K562 (cell line): ENCODE measurements around the gene HOXA7. TPM values are rescaled to one million over a fixed set of nuclear protein-coding genes. Genes with fewer than 3 reads are reported as not detected.

Experiments
- ATAC-seq: fragments of 200-7000 bp; cut with Tn5 transposase; 3 replicates; pipeline ENCODE4 v1.9.1; 2020; ENCODE audit warnings: moderate library complexity
- BruUV-seq: library from RNA; stranded (reverse); fragments of 400-500 nt; replicated peaks from 2 replicates; lab custom pipeline; 2021; lab: Mats Ljungman, UMichigan
- CTCF ChIA-PET: fragments of 300-600 bp; formaldehyde crosslinking; extraction: SDS; loops from one replicate; lab custom pipeline; 2021; ENCODE audit warnings: low intra/inter-chr PET ratio; lab: Yijun Ruan, JAX
- POLR2A ChIA-PET: fragments of 300-600, 350-650 bp; sonication (Branson Sonifier 250); formaldehyde crosslinking; extraction: SDS; loops from one replicate; lab custom pipeline; 2021; ENCODE audit warnings: antibody characterized with exemption, inconsistent platforms; lab: Yijun Ruan, JAX
- DNase-seq, 4 experiments: peaks; one replicate each; pipeline versions ENCODE4 v3.0.0 to v3.0.0-alpha.2; 2011 to 2018; ENCODE audit warnings: low spot score in 3 of 4, mixed read lengths in 3 of 4; ENCODE audit errors: extremely low read depth in 1 of 4
- FAIRE-seq: peaks from 2 replicates; lab custom pipeline; 2011; peaks lifted over from hg19 to GRCh38; lab: Jason Lieb, UNC
- H2AFZ ChIP-seq: 2 replicates; pipeline ENCODE4 v1.6.0; 2011; ENCODE audit warnings: low read depth, low read length, control low read depth, inconsistent platforms
- H3K27ac ChIP-seq: fragments of 200-600 bp; 3 replicates; pipeline ENCODE4 v1.8.0; 2011; ENCODE audit warnings: low read depth, mild to moderate bottlenecking, control low read depth, inconsistent platforms, low read length, moderate library complexity, mixed read lengths; ENCODE audit errors: extremely low read depth
- H3K27me3 ChIP-seq, 2 experiments: fragments of 300-600 bp in 1 of 2; 2 replicates in 1 of 2; 3 replicates in 1 of 2; pipeline versions ENCODE4 v1.6.0 to v1.8.0; 2011; ENCODE audit warnings: inconsistent platforms in 2 of 2, low read length in 2 of 2, mild to moderate bottlenecking in 1 of 2, mixed read lengths in 1 of 2, moderate library complexity in 1 of 2; ENCODE audit not compliant: control insufficient read depth in 2 of 2, insufficient read depth in 2 of 2
- H3K36me3 ChIP-seq: fragments of 300-600 bp; 3 replicates; pipeline ENCODE4 v1.8.0; 2011; ENCODE audit warnings: mild to moderate bottlenecking, low read length, inconsistent platforms; ENCODE audit not compliant: control insufficient read depth, insufficient read depth
- H3K4me1 ChIP-seq, 2 experiments: fragments of 200-600 bp in 1 of 2; replicated peaks in 1 of 2; 2 replicates in 1 of 2; 3 replicates in 1 of 2; pipeline versions ENCODE4 v1.5.1 to v1.8.0; 2011; ENCODE audit warnings: inconsistent platforms in 2 of 2, low read length in 2 of 2, mild to moderate bottlenecking in 1 of 2, mixed read lengths in 1 of 2, moderate library complexity in 1 of 2; ENCODE audit not compliant: control insufficient read depth in 2 of 2, insufficient read depth in 2 of 2
- H3K4me2 ChIP-seq: 2 replicates; pipeline ENCODE4 v1.6.1; 2011; ENCODE audit warnings: low read length, control low read depth, inconsistent platforms, mixed read lengths; ENCODE audit not compliant: insufficient read depth
- H3K4me3 ChIP-seq: fragments of 200-600 bp; sonication (generic), shearing (Covaris generic); 2 replicates; pipeline ENCODE4 v1.5.1; 2016; ENCODE audit warnings: control low read depth, inconsistent platforms
- H3K79me2 ChIP-seq: fragments of 200-600 bp; 3 replicates; pipeline ENCODE4 v1.8.0; 2011; ENCODE audit warnings: low read length, inconsistent platforms; ENCODE audit not compliant: control insufficient read depth, insufficient read depth
- H3K9ac ChIP-seq, 2 experiments: 2 replicates each; pipeline versions ENCODE4 v1.6.0 to v1.6.1; 2011; ENCODE audit warnings: low read depth in 2 of 2, low read length in 2 of 2, control low read depth in 1 of 2, inconsistent platforms in 1 of 2, mild to moderate bottlenecking in 1 of 2, mixed read lengths in 1 of 2; ENCODE audit not compliant: insufficient read depth in 1 of 2
- H3K9me1 ChIP-seq: one replicate; pipeline ENCODE4 v1.6.0; 2011; ENCODE audit warnings: inconsistent platforms, mild to moderate bottlenecking, low read length, moderate library complexity; ENCODE audit not compliant: control insufficient read depth, insufficient read depth
- H3K9me3 ChIP-seq: replicated peaks from 2 replicates; pipeline ENCODE4 v1.5.1; 2011; ENCODE audit warnings: low read depth, low read length, inconsistent platforms; ENCODE audit not compliant: control insufficient read depth, insufficient read depth
- H4K20me1 ChIP-seq: replicated peaks from 2 replicates; pipeline ENCODE4 v1.6.1; 2011; ENCODE audit warnings: low read length, inconsistent platforms, mixed read lengths; ENCODE audit not compliant: control insufficient read depth, insufficient read depth
- CCAR2 ChIP-seq: fragments of 200-400 bp; formaldehyde crosslinking; IDR thresholded peaks from 2 replicates; pipeline ENCODE4 v1.6.1; 2017; ENCODE audit warnings: mild to moderate bottlenecking, low read depth, low read length
- COPS2 ChIP-seq: fragments of 450-650 bp; conservative IDR thresholded peaks from 2 replicates; pipeline ENCODE4 v1.6.1; 2016; ENCODE audit warnings: mild to moderate bottlenecking, moderate library complexity
- E2F3 ChIP-seq: fragments of 250-450 bp; sonication (Bioruptor Pico); IDR thresholded peaks from 2 replicates; pipeline ENCODE4 v1.4.0; 2020; ENCODE audit warnings: mild to moderate bottlenecking
- EZH2 ChIP-seq: IDR thresholded peaks from 2 replicates; pipeline ENCODE4 v1.6.1; 2012; ENCODE audit warnings: low read depth, mild to moderate bottlenecking, inconsistent platforms, low read length, borderline replicate concordance
- HDAC2 ChIP-seq: fragments of 450-650 bp; IDR thresholded peaks from 2 replicates; pipeline ENCODE4 v1.6.1; 2016; ENCODE audit warnings: mild to moderate bottlenecking
- HLTF ChIP-seq: fragments of 450-650 bp; IDR thresholded peaks from 2 replicates; pipeline ENCODE4 v1.6.1; 2016
- HSF4 ChIP-seq: fragments of 250-450 bp; sonication (Bioruptor Pico); IDR thresholded peaks from 2 replicates; pipeline ENCODE4 v2.1.2; 2022; ENCODE audit warnings: mild to moderate bottlenecking, moderate library complexity, borderline replicate concordance
- IRF9 ChIP-seq: fragments of 450-650 bp; IDR thresholded peaks from 2 replicates; pipeline ENCODE4 v1.6.1; 2016; ENCODE audit warnings: missing biosample characterization, missing genetic modification characterization
- KDM1A ChIP-seq, 2 experiments: fragments of 450-650 bp; IDR thresholded peaks; 2 replicates each; pipeline ENCODE4 v1.6.1; 2016; ENCODE audit warnings: mild to moderate bottlenecking in 2 of 2
- MEIS2 ChIP-seq: fragments of 450-650 bp; IDR thresholded peaks from 2 replicates; pipeline ENCODE4 v1.6.1; 2014; ENCODE audit warnings: mild to moderate bottlenecking; ENCODE audit not compliant: partially characterized antibody
- NR1H2 ChIP-seq: sonication (generic); formaldehyde crosslinking; IDR thresholded peaks from 2 replicates; pipeline ENCODE4 v1.4.0; 2020; ENCODE audit warnings: mild to moderate bottlenecking, missing genetic modification reagents
- NR2C1 ChIP-seq, 2 experiments: fragments of 450-650 bp; IDR thresholded peaks; 2 replicates each; pipeline ENCODE4 v1.6.1; 2017; ENCODE audit warnings: mild to moderate bottlenecking in 2 of 2, antibody characterized with exemption in 1 of 2, inconsistent platforms in 1 of 2, missing compliant biosample characterization in 1 of 2, missing genetic modification characterization in 1 of 2
- PKNOX1 ChIP-seq: fragments of 450-650 bp; IDR thresholded peaks from 2 replicates; pipeline ENCODE4 v1.6.1; 2016
- SLC30A9 ChIP-seq: fragments of 250-450 bp; sonication (Bioruptor Pico); IDR thresholded peaks from 2 replicates; pipeline ENCODE4 v1.8.0; 2022; ENCODE audit warnings: mild to moderate bottlenecking, moderate library complexity
- SOX6 ChIP-seq: fragments of 450-650 bp; IDR thresholded peaks from 2 replicates; pipeline ENCODE4 v1.6.1; 2014; ENCODE audit warnings: mild to moderate bottlenecking
- ZNF76 ChIP-seq: fragments of 250-450 bp; sonication (Bioruptor Pico); IDR thresholded peaks from 2 replicates; pipeline ENCODE4 v1.4.0; 2020; ENCODE audit warnings: mild to moderate bottlenecking, moderate library complexity, borderline replicate concordance
- WGBS: fragments of 100-300 bp; shearing (Covaris generic); methylation state at CpG from one replicate; pipeline ENCODE4 v1.1.6; 2016; ENCODE audit warnings: low coverage, mixed read lengths; ENCODE audit not compliant: insufficient coverage; ENCODE audit errors: missing lambda C conversion rate; 5-methylcytosine and 5-hydroxymethylcytosine counted together
- in situ Hi-C: fragments of 300-500 bp; cut with MboI; formaldehyde crosslinking; loops from 4 replicates; pipeline ENCODE4 v1.15.0; 2018; ENCODE audit warnings: inconsistent platforms, mixed read lengths
- intact Hi-C: fragments of 100-400 bp; cut with micrococcal nuclease; formaldehyde crosslinking; loops from 2 replicates; pipeline ENCODE4 v1.14.2; 2022
- polyA plus RNA-seq, 8 experiments: library from polyadenylated mRNA; depleted of rRNA in 4 of 8; stranded (reverse) in 5 of 8; unstranded in 3 of 8; fragments of >200 nt; fragmentation: Nextera tagmentation in 2 of 8; fragmentation: Illumina TruSeq in 1 of 8; extraction: Ambion mirVana in 2 of 8; extraction: Trizol in 1 of 8; gene quantifications; 2 replicates each; pipeline versions ENCODE4 v1.2.1 to v1.2.3, GENCODE V29; 2011 to 2014; ENCODE audit warnings: inconsistent platforms in 1 of 8, missing spikeins in 1 of 8
- total RNA-seq, 7 experiments: library from RNA; depleted of rRNA in 6 of 7; stranded (reverse); fragments of >200 nt in 6 of 7; fragmentation: Illumina TruSeq in 2 of 7; extraction: Trizol in 2 of 7; gene quantifications; 2 replicates each; pipeline versions ENCODE4 v1.2.1 to v1.2.3, GENCODE V29; 2011 to 2021; ENCODE audit warnings: low replicate concordance in 1 of 7
- TF ChIP-seq, protein P1 (sequence below): sonication (generic); formaldehyde crosslinking; IDR thresholded peaks from 2 replicates; pipeline ENCODE4 v1.9.0; 2022; ENCODE audit warnings: mild to moderate bottlenecking, missing genetic modification reagents
- TF ChIP-seq, protein P2 (sequence below): fragments of 450-650 bp; IDR thresholded peaks from 2 replicates; pipeline ENCODE4 v1.6.1; 2014; ENCODE audit warnings: low read depth, mild to moderate bottlenecking, moderate library complexity, borderline replicate concordance

Gene HOXA7
- total and polyA plus RNA-seq, 9 of the 15 experiments (the other 6 are each of a cell fraction or from before 2014, with no cell fraction given), result not detected

- H4K20me1 ChIP-seq, result 0 out of 2 replicates have a peak, but pooled peaks cover 6% of the 10 kb centered on the region
- POLR2A ChIA-PET, result no interaction called here
- no peak overlapping the region for H2AFZ ChIP-seq
- H3K79me2 ChIP-seq, result no peaks in the 10 kb centered on the region
- 16% methylated on average over 37 of the region's 57 CpGs for WGBS
- no peak overlapping the region for H3K4me3 ChIP-seq
- H3K36me3 ChIP-seq, result no peaks in the 10 kb centered on the region
- peaks cover 47 to 68% of the 10 kb centered on the region in 2 experiments for H3K27me3 ChIP-seq
- in situ Hi-C loops, result no loop called here
- intact Hi-C loops, result no loop called here
- H3K4me2 ChIP-seq, result no peak overlapping the region
- DNase-seq (peak in 2 of 4 experiments; percentile 59 to 63), ATAC-seq (peak; percentile 92), FAIRE-seq (peak; percentile 35)
- BruUV-seq, result no TSS peak
- H3K27ac ChIP-seq, result no peak overlapping the region
- no peaks in the 10 kb centered on the region for H3K9me1 ChIP-seq
- CTCF ChIA-PET, result no interaction called here
- no peak overlapping the region for H3K9ac ChIP-seq
- H3K9me3 ChIP-seq, result no peaks in the 10 kb centered on the region
- H3K4me1 ChIP-seq, result peaks cover 0 to 25% of the 10 kb centered on the region in 2 experiments; a peak in 2 of 5 replicates
- TF ChIP-seq EZH2 (no peak), NR1H2 (CRISPR knock-in tag) (no peak), E2F3 (no peak), KDM1A (IDR thresholded peaks at IDR 0.05) (peak; percentile 54 to 72; a peak in 3 of 4 replicates), COPS2 (no peak), HDAC2 (no peak), PKNOX1 (peak; percentile 90), HLTF (no peak), HSF4 (CRISPR knock-in tag) (no peak), ZNF76 (CRISPR knock-in tag) (no peak), MEIS2 (peak; percentile 96), IRF9 (tag) (no peak), SOX6 (no peak), CCAR2 (no peak), NR2C1 (IDR thresholded peaks at IDR 0.05) (no peak), NR2C1 (tag; IDR thresholded peaks at IDR 0.05) (no peak), SLC30A9 (no peak)
- TF ChIP-seq, protein P1, sequence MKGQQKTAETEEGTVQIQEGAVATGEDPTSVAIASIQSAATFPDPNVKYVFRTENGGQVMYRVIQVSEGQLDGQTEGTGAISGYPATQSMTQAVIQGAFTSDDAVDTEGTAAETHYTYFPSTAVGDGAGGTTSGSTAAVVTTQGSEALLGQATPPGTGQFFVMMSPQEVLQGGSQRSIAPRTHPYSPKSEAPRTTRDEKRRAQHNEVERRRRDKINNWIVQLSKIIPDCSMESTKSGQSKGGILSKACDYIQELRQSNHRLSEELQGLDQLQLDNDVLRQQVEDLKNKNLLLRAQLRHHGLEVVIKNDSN (CRISPR knock-in tag), result no peak
- TF ChIP-seq, protein P2, sequence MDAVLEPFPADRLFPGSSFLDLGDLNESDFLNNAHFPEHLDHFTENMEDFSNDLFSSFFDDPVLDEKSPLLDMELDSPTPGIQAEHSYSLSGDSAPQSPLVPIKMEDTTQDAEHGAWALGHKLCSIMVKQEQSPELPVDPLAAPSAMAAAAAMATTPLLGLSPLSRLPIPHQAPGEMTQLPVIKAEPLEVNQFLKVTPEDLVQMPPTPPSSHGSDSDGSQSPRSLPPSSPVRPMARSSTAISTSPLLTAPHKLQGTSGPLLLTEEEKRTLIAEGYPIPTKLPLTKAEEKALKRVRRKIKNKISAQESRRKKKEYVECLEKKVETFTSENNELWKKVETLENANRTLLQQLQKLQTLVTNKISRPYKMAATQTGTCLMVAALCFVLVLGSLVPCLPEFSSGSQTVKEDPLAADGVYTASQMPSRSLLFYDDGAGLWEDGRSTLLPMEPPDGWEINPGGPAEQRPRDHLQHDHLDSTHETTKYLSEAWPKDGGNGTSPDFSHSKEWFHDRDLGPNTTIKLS, result no peak
These were observed 43.2 kb downstream of the HOXA7 start for GRCh38 chr7:27112955-27113949.
